GM12801 (cell line): ENCODE measurements around the gene ZNF837.

Source experiments
- CTCF ChIP-seq: IDR thresholded peaks from one replicate; pipeline ENCODE4 v1.5.1; 2011; ENCODE audit warnings: control low read depth; ENCODE audit not compliant: insufficient read length; ENCODE audit errors: extremely low read depth

ZNF837 gene

GRCh38 chr19:58380662-58381459 is at the start of gene ZNF837:
TSS of gene ZNF837 (minus strand) at chr19:58381030. CDS start at chr19:58369332, 11,698 bp downstream.
- no peak for TF ChIP-seq CTCF

GRCh38 chr19:58429745-58430144 is 48.9 kb upstream of the ZNF837 start:
- TF ChIP-seq CTCF = no peak

GRCh38 chr19:58428617-58429016 is 47.8 kb upstream of the ZNF837 start:
- no peak for TF ChIP-seq CTCF

- TF ChIP-seq CTCF = no peak
Measured at GRCh38 chr19:58417071-58417470, 36.2 kb upstream of the ZNF837 start.

GRCh38 chr19:58416604-58417003 is 35.8 kb upstream of the ZNF837 start:
- TF ChIP-seq CTCF = no peak

- TF ChIP-seq CTCF = no peak
Measured at GRCh38 chr19:58409010-58409790, 28.4 kb upstream of the ZNF837 start.

- TF ChIP-seq CTCF = no peak
Measured at GRCh38 chr19:58408152-58409009, 27.6 kb upstream of the ZNF837 start, which contains the start of gene ZNF584. TSS of gene ZNF584 (plus strand) at chr19:58408649. CDS start at chr19:58409148, 499 bp downstream.
